ENCODE results near the gene DLGAP4. TPM values are rescaled to one million over a fixed set of nuclear protein-coding genes. Genes with fewer than 3 reads are reported as not detected.

Gene DLGAP4
- total RNA-seq, 3 donors from 2014 or later: 22.0 to 26.9 (median 24.0) TPM

DNA sequence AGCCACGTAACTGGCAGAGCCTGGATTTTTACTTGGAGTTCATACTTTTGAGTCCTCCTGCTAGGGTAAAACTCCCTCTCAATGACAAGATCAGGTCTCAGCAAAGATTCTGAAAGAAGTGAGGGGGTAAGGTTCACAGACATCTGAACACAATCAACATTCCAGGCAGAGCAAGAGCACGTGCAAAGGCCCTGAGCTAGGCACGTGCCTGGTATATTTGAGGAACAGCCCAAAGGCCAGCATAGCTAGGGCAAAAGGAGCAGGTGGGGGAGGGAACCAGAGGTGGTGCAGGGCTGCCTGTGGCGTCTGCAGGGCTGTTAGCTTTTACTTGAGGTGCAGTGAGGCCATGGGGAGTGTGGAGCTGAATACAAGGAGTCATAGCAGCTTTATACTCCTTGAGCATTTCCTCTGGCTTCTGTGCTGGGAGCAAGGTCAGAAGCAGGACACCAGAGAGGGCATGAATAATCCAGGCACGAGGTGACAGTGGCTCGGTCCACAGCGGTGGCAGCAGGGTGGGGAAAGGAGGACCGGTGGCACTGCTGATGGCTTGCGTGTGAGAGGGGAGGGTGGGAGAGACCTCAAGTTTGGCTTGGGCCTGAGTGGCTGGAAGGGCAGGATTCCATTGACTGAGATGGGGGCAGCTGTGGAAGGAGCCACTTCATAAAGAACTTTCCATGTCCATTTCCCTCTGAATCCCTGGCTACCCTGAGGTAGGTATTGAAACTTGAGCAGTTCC is 57.0 kb downstream of the DLGAP4 start:
- H3K36me3 ChIP-seq: no peaks in the 10 kb centered on the region
- intact Hi-C loops (cut with DNase I; ENCODE audit: low total_unique reads): no loop called here
- no peaks in the 10 kb centered on the region for H3K9me3 ChIP-seq
- no peaks in the 10 kb centered on the region for H3K27me3 ChIP-seq
- H3K4me3 ChIP-seq: no peak overlapping the region
- no peak for DNase-seq (ENCODE audit: low spot score in 2 of 2)
- H3K4me1 ChIP-seq: no peaks in the 10 kb centered on the region
- TF ChIP-seq CTCF (IDR thresholded peaks at IDR 0.05) (no peak), POLR2AphosphoS5 (IDR thresholded peaks at IDR 0.05) (no peak), POLR2A (IDR thresholded peaks at IDR 0.05) (no peak)
- no peak overlapping the region for H3K27ac ChIP-seq

GRCh38 chr20:36364506-36364905 is 58.4 kb downstream of the DLGAP4 start:
- Histone ChIP-seq H3K27me3 (no peaks in the 10 kb centered on the region), H3K4me1 (no peaks in the 10 kb centered on the region), H3K4me3 (no peak overlapping the region), H3K9me3 (no peaks in the 10 kb centered on the region), H3K36me3 (no peaks in the 10 kb centered on the region), H3K27ac (no peak overlapping the region)
- no peak for DNase-seq (ENCODE audit: low spot score in 2 of 2)
- intact Hi-C loops (cut with DNase I; ENCODE audit: low total_unique reads): no loop called here
- TF ChIP-seq CTCF (IDR thresholded peaks at IDR 0.05) (no peak), POLR2AphosphoS5 (IDR thresholded peaks at IDR 0.05) (no peak), POLR2A (IDR thresholded peaks at IDR 0.05) (no peak)

GRCh38 chr20:36366623-36367369 is 60.7 kb downstream of the DLGAP4 start:
- intact Hi-C loops (cut with DNase I; ENCODE audit: low total_unique reads): no loop called here
- no peaks in the 10 kb centered on the region for H3K4me1 ChIP-seq
- no peak overlapping the region for H3K4me3 ChIP-seq
- no peaks in the 10 kb centered on the region for H3K9me3 ChIP-seq
- no peaks in the 10 kb centered on the region for H3K27me3 ChIP-seq
- H3K27ac ChIP-seq: no peak overlapping the region
- no peaks in the 10 kb centered on the region for H3K36me3 ChIP-seq
- TF ChIP-seq CTCF (IDR thresholded peaks at IDR 0.05) (no peak), POLR2A (IDR thresholded peaks at IDR 0.05) (no peak), POLR2AphosphoS5 (IDR thresholded peaks at IDR 0.05) (no peak)
- DNase-seq (ENCODE audit: low spot score in 2 of 2): no peak

GRCh38 chr20:36367370-36367745 is 61.2 kb downstream of the DLGAP4 start:
- DNase-seq (ENCODE audit: low spot score in 2 of 2): no peak
- intact Hi-C loops (cut with DNase I; ENCODE audit: low total_unique reads): no loop called here
- Histone ChIP-seq H3K27me3 (no peaks in the 10 kb centered on the region), H3K4me3 (no peak overlapping the region), H3K9me3 (no peaks in the 10 kb centered on the region), H3K27ac (no peak overlapping the region), H3K36me3 (no peaks in the 10 kb centered on the region), H3K4me1 (no peaks in the 10 kb centered on the region)
- TF ChIP-seq POLR2A (IDR thresholded peaks at IDR 0.05): no peak
- no peak for TF ChIP-seq CTCF (IDR thresholded peaks at IDR 0.05)

Data from breast epithelium (tissue), 4 donors.